Astrocyte of the cerebellum (primary cell): Measurements from ENCODE around the gene SCPEP1.

ENCODE experiments used
- DNase-seq: peaks from one replicate; pipeline ENCODE4 v3.0.0-alpha.2; 2011; ENCODE audit warnings: low read depth
- H3K4me3 ChIP-seq: 2 replicates; pipeline ENCODE4 v1.5.1; 2011; ENCODE audit warnings: mild to moderate bottlenecking, low read depth, low read length, moderate library complexity
- CTCF ChIP-seq: IDR thresholded peaks from 2 replicates; pipeline ENCODE4 v1.5.1; 2012; ENCODE audit warnings: low read length, low read depth, moderate library complexity, mild to moderate bottlenecking; ENCODE audit errors: missing control alignments
- in situ Hi-C: cut with HindIII; loops from 2 replicates; pipeline ENCODE4 v1.10.0; 2017; ENCODE audit warnings: low sequenced_read_pairs

Gene SCPEP1

GRCh38 chr17:57045868-57046704 is 68.2 kb downstream of the SCPEP1 start:
- no peak for TF ChIP-seq CTCF
- no peak for DNase-seq
- in situ Hi-C loops: no loop called here
- H3K4me3 ChIP-seq: peak overlapping the region; percentile 4

GRCh38 chr17:57046749-57047148 is 68.8 kb downstream of the SCPEP1 start:
- no peak overlapping the region for H3K4me3 ChIP-seq
- in situ Hi-C loops: no loop called here
- DNase-seq: no peak
- TF ChIP-seq CTCF: no peak

GRCh38 chr17:57048096-57048495 is 70.2 kb downstream of the SCPEP1 start:
- in situ Hi-C loops: no loop called here
- TF ChIP-seq CTCF: no peak
- DNase-seq: no peak
- H3K4me3 ChIP-seq: no peak overlapping the region

- DNase-seq: no peak
- in situ Hi-C loops: no loop called here
- TF ChIP-seq CTCF: no peak
- H3K4me3 ChIP-seq: no peak overlapping the region
Observed at GRCh38 chr17:57050306-57050705, 72.4 kb downstream of the SCPEP1 start.

- in situ Hi-C loops: no loop called here
- H3K4me3 ChIP-seq: no peak overlapping the region
- DNase-seq: no peak
- no peak for TF ChIP-seq CTCF
Observed at GRCh38 chr17:57051886-57052361, 74.0 kb downstream of the SCPEP1 start.
